Stimulated activated CD4-positive, alpha-beta T cell treated with anti-CD3 and anti-CD28 coated beads, Interleukin-1b, Interleukin-23, amount 100 ng/mL, for 4 hours (primary cell): Measurements from ENCODE around the gene GNAO1.

Experiments used
- DNase-seq, 2 donors: peaks; one replicate each; pipeline ENCODE4 v3.0.0-alpha.2; 2020; ENCODE audit warnings: low read depth in 2 of 2

Gene GNAO1

DNA sequence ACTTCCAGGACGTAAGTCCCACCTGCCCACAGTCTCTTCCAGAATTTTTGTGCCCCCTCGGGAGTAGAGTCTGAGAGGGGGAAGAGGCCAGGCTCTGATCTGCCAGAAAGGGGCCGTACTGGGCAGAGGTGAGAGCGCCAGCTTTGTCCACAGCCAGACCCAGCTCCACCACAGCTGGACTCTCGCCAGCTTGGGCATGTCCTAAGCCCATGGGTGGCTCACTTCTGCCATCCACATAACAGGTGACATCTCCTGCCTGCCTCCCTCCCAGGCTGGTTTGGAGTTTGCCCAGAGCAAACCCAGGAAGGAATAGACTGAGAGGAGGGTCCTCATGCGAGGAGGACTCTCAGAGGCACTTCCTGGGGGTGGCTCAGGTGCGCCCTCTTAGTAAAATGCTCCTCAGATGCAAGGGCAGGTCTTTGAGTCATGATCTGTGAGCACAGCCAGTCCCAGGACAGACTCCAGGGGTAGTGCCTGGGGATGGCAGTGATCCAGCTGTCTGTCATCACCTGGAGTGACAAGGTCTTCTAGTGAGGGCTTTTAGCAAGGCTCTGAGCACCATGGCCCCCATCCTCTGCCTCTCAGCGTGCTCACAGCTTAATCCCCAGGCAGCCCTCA is 144.9 kb downstream of the GNAO1 start:
- DNase-seq = no peak

DNA sequence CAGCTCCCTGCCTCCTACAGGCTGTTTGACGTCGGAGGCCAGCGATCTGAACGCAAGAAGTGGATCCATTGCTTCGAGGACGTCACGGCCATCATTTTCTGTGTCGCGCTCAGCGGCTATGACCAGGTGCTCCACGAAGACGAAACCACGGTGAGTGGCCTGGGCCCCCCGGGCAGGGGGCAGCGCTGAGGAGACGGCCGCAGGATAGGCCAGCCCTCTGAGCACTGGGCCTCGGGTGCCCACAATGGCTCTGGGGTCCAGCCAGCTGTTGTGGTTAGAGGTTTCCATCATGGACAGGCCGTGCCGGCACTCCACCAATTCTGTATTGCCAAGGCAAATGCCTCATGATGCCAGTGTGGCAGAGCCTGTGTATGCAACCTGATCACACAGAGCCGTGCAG is 145.4 kb downstream of the GNAO1 start:
- no peak for DNase-seq

DNA sequence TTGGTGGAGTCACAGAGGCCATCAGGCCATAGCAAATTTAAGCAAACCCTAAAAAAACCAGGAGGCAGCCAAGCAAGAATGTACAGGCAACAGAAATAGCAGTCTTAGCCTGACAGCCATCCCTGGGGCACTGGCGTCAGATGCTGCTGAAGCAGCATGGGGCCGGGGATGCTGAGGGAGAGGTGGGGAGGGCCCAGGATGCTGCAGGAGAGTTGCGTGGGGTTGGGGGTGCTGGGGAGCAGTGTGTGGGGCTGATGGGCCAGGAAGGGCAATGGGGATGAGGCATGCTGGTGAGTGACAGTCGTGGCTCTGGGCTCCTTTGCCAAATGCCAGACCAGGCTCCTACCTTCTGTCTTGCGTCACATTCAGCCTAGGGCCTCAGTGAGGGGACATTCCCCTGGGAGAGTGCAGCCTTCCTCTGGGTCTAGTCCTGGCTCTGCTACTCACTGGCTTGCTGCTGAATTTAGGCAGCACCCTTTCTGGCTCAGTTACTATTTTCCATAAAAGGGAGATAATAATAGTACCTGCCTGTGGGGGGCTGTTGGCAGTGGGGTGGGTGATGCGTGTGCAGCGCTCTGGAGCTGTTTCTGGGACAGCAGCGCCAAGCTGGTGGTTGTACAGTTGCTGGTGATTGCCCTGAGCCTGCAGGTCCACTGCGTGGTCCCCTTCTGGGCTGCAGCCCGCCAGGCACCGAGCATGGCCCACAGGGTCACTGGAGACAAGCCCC is 146.0 kb downstream of the GNAO1 start:
- no peak for DNase-seq

DNA sequence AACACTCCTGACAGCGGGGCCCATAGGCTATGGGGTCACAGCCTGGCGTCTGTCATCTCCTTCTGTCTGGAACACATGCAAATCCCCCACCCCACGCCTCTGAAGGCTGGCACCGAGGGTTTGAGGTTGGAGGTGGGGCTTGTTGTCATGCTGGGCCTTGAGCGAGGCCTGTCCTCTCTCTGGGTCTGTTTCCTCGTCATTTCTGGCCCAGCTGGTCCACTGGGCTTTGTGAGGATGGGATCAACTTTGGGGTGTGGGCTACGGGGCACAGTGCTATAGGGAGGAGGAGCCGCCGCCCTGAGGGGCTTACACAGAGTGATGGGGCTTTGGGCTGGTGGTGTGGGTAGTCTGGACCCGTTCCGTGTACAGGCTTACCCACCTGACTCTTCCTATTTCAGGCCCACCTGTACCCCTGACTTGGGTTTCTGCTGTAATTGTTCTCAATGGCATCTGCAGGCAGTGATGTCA is 146.6 kb downstream of the GNAO1 start:
- DNase-seq = no peak

DNA sequence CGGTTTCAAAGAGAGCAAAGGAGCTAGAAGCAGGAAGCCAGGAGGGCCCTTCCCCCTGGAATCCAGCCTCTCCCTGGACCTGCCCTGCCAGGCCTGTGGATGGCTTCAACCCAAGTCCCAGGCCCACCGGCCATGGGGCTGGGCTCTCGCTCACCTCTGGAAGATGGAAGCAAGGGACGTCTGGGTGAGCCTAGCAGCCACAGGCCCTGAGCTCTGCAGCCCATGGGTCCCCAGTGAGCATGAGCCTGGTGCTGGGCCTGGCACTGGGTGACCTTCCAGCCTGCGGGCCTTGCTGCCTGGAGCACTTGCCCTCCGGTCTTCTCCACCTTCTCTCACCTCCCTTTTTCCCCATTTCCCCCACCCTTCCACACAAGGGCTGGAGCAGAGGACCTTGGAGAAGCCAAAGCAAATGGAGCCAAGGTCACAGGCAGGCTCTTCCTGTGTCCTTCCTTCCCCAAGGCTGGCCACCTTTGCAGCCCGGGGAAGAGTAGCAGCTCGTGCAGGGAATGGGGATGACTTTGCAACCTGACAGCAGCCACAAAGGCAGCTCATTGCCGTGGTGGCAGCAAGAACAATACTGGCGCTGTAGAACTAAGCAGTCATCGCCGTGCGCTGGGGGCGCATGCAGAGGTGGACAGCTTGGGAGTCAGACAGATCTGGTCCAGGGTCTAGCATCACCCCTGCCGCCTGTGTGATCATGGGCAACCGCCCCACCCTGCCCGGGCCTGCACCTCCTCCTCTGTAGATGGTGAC is 147.5 kb downstream of the GNAO1 start:
- DNase-seq = no peak

DNA sequence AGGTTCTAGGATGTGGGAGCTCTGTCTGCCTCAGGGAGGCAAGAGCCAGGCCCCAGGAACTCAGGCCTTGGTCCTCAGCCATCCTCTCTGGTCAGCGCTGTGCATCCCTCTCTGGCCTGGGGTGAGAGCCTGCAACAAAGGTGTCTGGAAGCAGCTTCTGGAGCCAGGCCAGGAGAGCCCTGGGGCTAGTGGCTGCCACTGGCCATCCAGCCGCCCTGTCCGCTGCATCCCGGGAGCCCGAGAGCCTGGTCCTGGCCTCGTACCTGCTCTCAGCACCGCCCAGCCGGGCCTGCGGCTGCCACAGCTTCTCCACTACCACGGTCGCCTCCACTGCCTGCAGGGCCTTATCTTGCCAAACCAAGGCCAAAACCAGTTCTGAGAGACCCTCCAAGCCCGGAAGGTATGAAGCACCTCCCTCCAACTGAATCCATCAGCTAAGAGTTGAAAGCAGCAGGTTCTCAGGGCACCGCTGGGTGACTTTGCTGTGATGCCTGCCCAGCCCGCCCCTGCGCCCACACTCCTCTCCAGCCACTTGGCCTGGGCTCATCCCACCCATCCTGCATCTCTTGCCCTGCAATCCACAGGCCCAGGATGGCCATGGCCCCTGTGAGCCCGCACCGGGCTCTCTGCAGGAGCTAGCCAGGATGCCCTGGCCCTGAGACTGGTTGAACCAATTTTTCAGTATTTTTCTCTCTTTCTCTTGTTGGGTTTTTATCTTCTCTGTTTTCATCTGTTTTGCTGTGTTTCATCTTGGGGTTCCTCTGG is 148.3 kb downstream of the GNAO1 start:
- DNase-seq = no peak

DNA sequence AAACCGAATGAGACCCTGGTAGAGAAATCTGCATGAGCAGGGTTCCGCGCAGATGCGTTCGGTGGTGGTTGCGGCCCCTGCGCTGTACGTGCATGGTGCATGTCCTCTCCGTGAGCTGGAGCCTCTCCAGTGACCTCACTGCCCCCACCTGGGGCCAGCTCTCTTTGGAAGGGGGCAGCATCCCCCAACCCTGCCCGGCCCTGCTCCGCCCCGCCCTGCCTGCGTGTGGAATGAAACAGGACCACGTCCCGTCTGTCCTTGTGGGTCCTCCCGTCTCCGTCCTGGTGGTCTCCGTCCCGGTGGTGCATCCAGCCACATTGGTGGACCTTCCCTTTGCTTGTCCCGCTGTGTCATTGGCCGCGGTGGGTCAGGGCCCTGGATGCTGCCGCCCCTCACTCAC is 149.1 kb downstream of the GNAO1 start:
- DNase-seq = no peak

DNA sequence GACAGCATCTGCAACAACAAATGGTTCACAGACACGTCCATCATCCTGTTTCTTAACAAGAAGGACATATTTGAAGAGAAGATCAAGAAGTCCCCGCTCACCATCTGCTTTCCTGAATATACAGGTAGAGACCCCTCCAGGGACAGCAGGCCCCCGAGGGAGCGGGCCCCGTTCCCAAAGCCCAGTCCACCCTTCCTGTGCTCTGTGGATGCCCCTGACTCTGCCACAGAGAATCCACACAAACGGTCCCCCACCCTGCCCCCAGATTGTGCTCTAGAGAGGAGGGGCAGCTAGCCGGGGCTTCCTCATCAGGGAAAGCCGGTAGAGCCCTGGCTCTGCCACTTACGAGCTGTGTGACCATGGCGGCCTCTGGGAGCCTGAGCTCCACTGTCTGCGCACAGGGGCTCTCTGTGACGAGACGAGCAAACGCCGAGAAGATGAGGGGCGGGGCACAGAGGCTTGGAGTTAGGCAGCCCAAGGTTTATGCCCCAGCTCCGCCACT is 149.6 kb downstream of the GNAO1 start:
- no peak for DNase-seq

DNA sequence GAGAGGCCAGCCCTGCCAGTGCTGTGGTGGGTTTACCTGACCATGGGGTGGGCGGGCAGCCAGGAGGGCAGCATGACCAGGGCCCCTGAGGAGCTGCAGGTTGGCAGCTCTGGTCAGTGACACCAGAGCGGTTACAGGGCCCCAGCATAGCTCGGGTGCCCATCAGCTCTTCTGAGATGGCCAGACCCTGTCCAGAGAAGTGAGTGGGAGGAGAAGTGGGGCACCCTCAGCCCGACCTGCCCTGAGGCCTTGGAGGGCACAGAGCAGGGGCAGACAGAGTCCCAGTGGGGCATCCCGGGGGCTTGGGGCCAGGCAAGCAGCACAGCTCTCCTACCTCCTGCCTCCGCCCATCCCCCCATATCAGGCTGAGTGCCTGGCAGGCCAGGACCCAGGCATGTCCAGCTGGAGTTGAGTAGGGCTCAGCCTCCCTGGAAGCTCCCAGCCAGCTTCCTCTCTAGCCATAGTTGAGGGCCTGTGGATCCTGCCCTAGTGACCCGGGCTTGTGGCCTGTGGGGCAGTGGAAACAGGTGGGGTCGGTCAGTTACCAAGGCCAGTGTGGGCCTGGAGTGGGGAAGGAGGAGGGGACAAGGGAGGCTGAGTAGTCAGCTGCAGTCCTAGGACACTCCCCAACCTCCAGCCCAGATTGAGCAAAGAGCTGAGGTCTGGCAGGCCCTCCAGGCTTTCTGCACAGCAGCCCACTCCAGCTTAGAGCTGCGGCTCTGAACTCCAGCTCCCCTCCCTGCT is 150.5 kb downstream of the GNAO1 start:
- DNase-seq = no peak

DNA sequence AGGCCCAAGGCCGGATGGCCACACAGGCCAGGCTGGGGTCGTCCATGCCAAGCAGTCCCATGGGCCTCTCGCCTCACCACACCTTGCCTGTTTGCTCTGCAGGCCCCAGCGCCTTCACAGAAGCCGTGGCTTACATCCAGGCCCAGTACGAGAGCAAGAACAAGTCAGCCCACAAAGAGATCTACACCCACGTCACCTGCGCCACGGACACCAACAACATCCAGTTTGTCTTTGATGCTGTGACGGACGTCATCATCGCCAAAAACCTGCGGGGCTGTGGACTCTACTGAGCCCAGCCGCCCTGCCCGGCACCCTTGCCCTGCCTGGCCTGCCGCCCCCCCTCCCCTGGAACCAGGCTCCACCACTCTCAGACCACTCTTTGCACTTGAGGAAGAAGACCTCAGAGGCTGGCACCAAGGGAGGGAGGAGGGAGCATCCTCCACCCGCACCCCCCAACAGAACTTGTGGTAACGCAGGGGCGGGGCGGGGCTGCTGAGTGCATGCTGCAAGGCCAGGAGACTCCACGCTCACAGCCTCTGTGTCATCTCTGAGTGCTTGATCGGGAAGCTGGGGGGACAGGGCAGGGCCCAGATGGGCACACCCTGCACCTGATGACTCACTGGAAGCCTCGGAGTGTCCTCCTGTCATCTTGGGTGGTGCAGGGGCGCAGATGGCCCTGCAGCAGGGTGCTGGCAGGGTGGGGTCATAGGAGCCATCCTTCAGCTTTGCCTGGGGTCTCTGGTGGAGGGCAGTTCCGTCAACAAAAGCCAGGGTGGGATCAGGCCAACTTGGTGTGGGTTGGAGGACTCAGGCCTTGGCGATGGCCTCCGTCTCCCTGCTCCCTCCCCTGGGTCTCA is 152.6 kb downstream of the GNAO1 start:
- DNase-seq = no peak

DNA sequence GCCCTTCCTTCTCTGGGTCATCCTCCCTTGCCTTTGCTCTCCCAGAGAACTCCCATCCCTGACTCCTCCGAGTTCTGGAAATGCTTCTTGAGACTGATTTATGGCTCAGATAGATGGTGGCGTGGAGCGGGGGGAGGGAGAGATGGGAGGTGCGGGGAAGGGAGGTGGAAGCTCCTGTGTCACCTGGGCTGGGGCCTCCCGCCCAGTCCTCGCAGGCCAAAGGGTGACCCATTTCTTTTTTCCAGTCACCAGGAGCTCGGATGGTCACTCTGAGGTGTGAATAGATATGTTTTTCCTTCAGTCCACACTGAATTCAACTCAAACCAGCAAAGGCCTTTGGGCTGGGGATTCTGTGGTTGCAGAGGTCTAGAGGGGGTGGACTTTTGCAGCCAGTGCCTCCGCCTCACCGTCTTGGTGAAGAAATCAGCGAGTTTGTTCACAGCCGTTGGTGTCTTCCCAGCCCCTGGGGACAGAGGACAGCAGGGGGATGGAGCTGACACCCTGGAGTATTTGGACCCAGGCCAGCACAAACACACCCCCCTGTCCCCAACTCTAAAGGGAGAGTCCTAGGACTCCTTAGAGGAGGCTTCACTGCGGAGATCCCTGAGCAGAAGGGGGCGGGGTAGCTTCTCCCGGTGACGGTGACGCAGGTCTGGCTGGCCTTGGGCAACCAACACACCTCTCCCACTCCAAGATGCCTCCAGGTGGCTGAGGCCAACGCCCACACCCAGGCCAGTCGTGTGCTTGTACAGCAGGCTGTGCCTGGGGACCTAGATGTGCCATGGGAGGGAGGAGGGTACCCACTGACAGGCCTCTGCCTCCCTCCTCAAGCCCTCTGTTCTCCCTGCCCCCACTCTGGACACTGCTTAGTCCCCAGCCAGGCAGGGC is 153.5 kb downstream of the GNAO1 start:
- DNase-seq = no peak

DNA sequence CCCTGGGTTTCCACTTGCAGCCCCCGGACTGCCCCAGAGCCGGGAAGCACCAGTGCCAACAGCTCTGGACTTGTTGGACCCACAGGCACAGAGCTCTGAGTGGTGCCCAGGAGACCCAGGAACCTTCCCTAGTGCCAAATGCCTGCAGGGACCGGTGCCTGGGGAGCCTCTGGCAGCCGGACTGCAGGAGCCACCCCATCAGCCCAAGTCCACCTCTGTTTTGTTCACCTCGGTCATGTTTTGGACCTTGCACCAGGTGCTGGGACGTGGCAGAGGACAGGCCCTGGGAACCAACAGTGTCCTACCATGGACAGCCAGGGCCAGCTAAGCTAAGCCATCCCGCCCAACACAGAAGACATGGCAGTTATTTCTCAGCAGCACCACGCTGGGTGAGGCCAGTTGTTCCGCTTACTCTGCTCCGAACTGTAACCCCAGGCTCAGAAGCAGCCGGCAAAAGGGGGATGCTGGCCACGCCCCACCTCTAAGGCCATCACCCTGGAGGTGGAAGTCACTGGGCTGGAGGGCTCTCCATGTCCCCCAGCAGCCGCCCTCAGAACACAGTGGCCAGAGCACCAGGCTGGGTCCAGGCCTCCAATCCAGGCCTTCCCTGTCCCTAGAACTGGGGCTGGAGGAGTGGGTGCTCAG is 154.2 kb downstream of the GNAO1 start:
- no peak for DNase-seq

DNA sequence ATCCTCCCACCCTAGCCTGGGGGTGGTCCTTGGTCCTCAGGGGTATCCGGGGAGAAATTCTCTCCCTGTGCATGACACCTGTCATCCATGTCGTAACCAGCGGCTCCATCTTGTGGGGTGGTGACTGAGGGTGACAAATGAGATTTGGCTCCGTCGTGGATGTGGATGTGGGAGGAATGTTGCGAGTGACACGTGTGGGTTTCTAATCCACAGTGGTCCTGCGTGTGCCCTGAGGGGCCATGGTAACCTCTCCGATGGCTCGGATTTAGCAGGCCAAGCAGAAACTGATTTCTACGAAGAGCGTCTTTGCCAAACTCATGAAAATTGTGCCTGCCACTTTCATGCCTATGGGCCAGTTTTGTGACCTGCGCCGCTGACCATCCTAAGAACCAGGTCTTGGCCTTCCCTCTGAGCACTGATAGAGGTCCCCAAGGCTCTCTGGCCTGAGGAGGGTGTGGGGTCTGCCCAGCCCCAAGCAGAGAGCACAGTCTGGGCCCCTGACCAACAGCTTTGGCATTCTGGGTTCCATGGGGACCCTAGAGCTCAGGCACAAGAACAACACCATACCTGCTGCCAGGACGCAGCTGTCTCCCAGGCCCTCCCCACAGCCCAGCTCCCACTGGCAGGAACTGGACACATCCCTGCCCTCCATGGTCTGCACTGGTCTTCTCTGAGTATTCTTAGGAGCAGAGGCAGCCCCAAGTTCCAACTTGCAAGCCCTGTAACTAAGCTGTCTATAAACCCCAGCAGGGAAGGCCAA is 155.0 kb downstream of the GNAO1 start:
- DNase-seq = no peak

DNA sequence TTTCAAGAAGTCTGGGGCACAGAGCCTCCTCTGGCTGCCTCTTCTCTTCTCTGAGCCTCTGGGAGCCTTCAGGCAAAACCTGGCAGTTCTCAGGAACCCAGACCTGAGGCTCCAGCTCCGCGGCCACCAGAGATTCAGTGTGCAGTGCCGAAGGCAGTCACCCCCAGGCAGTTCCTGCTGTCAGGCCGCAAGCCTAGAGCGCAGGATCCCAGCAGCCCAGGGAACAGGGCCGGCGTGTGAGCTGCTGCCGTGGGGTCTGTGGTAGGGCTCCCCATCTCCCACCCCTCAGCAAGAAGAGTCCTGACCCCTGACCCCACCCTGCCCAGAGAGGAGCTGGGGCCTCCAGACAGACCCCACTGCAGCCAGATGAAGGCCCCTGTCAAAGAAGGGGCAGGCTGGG is 155.9 kb downstream of the GNAO1 start:
- no peak for DNase-seq

DNA sequence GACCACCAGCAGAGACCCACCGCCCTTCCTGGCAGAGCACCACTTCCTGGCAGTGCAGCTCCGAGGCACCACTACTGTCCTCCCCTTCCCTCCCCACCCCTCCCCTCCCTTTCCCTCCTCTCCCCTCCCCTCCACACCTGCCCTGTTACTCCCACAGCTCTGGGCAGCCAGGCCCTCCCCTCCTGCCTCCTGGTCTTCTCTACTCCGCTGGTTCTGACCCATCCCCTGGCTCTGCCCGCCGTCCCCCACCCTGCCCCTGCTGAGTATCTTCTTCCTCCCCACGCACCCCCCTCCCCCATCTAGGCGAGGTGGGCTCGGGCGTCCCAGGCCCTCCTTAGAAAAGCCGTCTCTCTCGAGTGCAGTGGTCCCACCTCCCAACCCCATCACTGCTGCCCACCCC is 156.4 kb downstream of the GNAO1 start:
- no peak for DNase-seq

DNA sequence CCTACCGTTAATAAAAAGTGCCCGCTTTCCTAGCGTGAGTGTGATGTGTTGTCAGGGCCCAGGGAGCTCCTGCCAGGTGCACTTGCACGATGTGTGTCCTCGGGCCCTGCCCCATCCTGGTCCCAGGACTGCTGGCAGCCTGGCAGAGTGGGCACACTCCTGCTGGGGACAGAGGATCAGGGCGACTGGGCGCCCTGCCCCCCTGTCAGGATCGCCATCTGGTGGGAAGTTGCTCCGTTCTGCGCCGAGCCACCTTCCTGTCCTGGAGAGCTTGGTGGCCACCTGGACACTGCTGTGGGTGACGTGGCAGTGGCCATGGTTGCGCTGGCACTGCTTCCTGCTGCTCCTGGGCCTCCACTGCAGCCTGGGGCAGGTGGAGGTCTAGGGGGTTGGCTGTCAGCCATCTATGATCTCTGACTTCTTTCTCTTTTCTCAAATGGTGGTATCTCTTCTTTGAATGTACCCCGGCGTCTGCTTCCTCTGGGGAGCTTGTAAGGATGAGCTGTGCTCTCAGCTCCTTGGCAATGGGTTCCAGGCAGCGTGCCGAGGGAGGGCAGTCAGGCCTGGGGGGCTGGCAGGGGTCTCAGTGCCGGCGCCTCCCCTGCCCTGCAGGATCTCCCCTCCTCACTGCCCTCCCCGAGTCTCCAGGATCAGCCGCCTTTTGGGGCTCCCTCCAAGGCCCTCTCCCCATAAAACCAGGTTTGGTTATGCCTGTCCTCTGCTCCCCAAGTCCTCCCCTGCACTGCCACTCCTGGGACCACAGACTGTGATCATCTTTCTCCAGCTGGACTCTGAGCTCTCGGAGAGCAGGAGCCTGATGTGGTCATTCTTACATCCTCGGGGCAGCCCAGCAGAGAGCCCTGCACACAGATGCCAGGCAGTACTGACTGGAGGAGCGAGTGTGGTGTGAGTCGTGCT is 157.1 kb downstream of the GNAO1 start:
- no peak for DNase-seq

DNA sequence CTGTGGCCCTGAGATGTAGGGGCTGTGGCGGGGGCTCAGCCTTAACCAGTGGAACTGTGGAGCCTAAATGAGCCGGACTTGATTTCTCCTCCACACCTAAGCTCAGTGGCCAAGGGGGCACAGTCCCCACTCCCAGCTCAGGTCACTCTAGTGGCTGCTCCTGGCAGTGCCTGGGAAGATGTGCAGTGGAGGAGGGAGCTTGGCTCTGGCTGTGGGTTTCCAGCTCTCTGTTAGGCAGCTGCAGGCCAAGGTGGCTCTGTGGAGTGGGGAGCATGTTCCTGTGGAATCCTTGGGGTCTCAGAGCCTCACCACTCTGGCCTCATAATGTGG is 157.8 kb downstream of the GNAO1 start:
- no peak for DNase-seq
